GM12891 (cell line): Measurements from ENCODE around the gene GBX2.

Experiments
- PAX5 ChIP-seq: IDR thresholded peaks from 2 replicates; pipeline ENCODE4 v1.6.1; 2011; ENCODE audit warnings: low read length, moderate library complexity, mild to moderate bottlenecking; ENCODE audit not compliant: insufficient read depth, severe bottlenecking
- POLR2A ChIP-seq: IDR thresholded peaks from 2 replicates; pipeline ENCODE4 v1.6.1; 2011; ENCODE audit warnings: low read depth, low read length, control low read depth
- POLR2AphosphoS5 ChIP-seq: IDR thresholded peaks from 2 replicates; pipeline ENCODE4 v1.6.1; 2011; ENCODE audit warnings: low read depth, low read length, control low read depth
- POU2F2 ChIP-seq: IDR thresholded peaks from 2 replicates; pipeline ENCODE4 v1.6.1; 2011; ENCODE audit warnings: low read depth, mild to moderate bottlenecking, control low read depth, low read length, moderate library complexity
- SPI1 ChIP-seq: IDR thresholded peaks from 2 replicates; pipeline ENCODE4 v1.6.1; 2011; ENCODE audit warnings: low read depth, low read length, control low read depth
- TAF1 ChIP-seq: IDR thresholded peaks from 2 replicates; pipeline ENCODE4 v1.6.1; 2011; ENCODE audit warnings: low read depth, low read length, control low read depth

DNA sequence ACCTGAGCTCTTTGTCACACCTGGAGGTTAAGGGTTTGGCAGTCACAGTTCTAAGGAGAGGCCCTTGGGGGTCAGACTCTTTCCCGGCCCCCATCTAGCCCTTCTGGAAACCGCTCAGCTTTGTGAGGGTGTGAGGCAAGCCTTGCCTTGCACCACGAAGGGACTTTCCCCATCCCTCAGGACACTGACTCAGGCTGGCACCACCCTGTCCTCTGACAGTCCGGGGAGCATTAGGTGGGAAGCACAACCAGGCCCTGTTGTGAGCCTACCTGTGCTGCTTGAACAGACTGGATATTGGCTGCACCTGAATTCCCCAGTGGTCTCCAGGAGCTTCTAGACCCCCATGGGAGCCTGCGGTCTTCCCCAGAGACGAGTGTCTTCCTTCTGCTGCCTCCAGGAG lies 47.0 kb upstream of the GBX2 start:
- no peak for TF ChIP-seq TAF1
- no peak for TF ChIP-seq POLR2A
- no peak for TF ChIP-seq POLR2AphosphoS5
- no peak for TF ChIP-seq SPI1
- TF ChIP-seq PAX5 = no peak
- TF ChIP-seq POU2F2 = no peak
